ENCODE measurements around the gene MYO9B. TPM values are rescaled to one million over a fixed set of nuclear protein-coding genes. Genes with fewer than 3 reads are reported as not detected.

The MYO9B gene
- total and polyA plus RNA-seq, 9 of the 15 experiments (the other 6 are each of a cell fraction or from before 2014, with no cell fraction given), result 2.4 to 77.6 (median 23.0) TPM

- TF ChIP-seq, protein P1, sequence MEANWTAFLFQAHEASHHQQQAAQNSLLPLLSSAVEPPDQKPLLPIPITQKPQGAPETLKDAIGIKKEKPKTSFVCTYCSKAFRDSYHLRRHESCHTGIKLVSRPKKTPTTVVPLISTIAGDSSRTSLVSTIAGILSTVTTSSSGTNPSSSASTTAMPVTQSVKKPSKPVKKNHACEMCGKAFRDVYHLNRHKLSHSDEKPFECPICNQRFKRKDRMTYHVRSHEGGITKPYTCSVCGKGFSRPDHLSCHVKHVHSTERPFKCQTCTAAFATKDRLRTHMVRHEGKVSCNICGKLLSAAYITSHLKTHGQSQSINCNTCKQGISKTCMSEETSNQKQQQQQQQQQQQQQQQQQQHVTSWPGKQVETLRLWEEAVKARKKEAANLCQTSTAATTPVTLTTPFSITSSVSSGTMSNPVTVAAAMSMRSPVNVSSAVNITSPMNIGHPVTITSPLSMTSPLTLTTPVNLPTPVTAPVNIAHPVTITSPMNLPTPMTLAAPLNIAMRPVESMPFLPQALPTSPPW (CRISPR knock-in tag; IDR thresholded peaks at IDR 0.05), result peak; percentile 28; the same call in 1 of the 2 replicates
- peak; percentile 34; the same call in 1 of the 2 replicates for TF ChIP-seq HDAC2 (IDR thresholded peaks at IDR 0.05)
- 0 out of 2 replicates have a peak, but pooled peaks have one; percentile 26 for TF ChIP-seq ESRRA (IDR thresholded peaks at IDR 0.05; ENCODE audit: borderline replicate concordance, low read depth)
- no peak for TF ChIP-seq RBM34 (IDR thresholded peaks at IDR 0.05; ENCODE audit: borderline replicate concordance, insufficient read depth, low read length)
- no peak for TF ChIP-seq NFYB (IDR thresholded peaks at IDR 0.05; ENCODE audit: extremely low read depth, insufficient read length)
- TF ChIP-seq NR2C1 (IDR thresholded peaks at IDR 0.05), result no peak
- 0 out of 2 replicates have a peak, but pooled peaks have one; percentile 22 for TF ChIP-seq NR2C1 (tag; IDR thresholded peaks at IDR 0.05)
- TF ChIP-seq KDM5B (IDR thresholded peaks at IDR 0.05; ENCODE audit: insufficient replicate concordance, low read depth, low read length), result peak; percentile 82
- TF ChIP-seq RHOXF2B (CRISPR knock-in tag; conservative IDR thresholded peaks at IDR 0.05), result no peak
- 0 out of 2 replicates have a peak, but pooled peaks have one; percentile 4 for TF ChIP-seq NCOR1 (IDR thresholded peaks at IDR 0.05)
- TF ChIP-seq CTBP1 (IDR thresholded peaks at IDR 0.05; ENCODE audit: borderline replicate concordance), result 0 out of 2 replicates have a peak, but pooled peaks have one; percentile 23
- TF ChIP-seq POLR2A (conservative IDR thresholded peaks at IDR 0.05), result peak; percentile 70
- TF ChIP-seq ZNF639 (CRISPR knock-in tag; conservative IDR thresholded peaks at IDR 0.05 in 1 of 2, IDR thresholded peaks at IDR 0.05 in 1 of 2), result 0 out of 4 replicates have a peak, but pooled peaks of 1 of the 2 experiments have one; percentile 31
- TF ChIP-seq POLR2G (IDR thresholded peaks at IDR 0.05; ENCODE audit: low read depth, low read length), result peak; percentile 70
- TF ChIP-seq RCOR1 (IDR thresholded peaks at IDR 0.05; ENCODE audit: borderline replicate concordance in 1 of 2, low read depth in 2 of 2, low read length in 2 of 2), result 0 out of 4 replicates have a peak, but pooled peaks of 1 of the 2 experiments have one; percentile 4
- TF ChIP-seq SMARCE1 (IDR thresholded peaks at IDR 0.05), result peak; percentile 75
- no peak for TF ChIP-seq ATF1 (CRISPR knock-in tag; IDR thresholded peaks at IDR 0.05)
- TF ChIP-seq ATF1 (tag; IDR thresholded peaks at IDR 0.05), result peak; percentile 38; the same call in 1 of the 2 replicates
- TF ChIP-seq SMAD4 (CRISPR knock-in tag; conservative IDR thresholded peaks at IDR 0.05), result 0 out of 2 replicates have a peak, but pooled peaks have one; percentile 18
- TF ChIP-seq, protein P2, sequence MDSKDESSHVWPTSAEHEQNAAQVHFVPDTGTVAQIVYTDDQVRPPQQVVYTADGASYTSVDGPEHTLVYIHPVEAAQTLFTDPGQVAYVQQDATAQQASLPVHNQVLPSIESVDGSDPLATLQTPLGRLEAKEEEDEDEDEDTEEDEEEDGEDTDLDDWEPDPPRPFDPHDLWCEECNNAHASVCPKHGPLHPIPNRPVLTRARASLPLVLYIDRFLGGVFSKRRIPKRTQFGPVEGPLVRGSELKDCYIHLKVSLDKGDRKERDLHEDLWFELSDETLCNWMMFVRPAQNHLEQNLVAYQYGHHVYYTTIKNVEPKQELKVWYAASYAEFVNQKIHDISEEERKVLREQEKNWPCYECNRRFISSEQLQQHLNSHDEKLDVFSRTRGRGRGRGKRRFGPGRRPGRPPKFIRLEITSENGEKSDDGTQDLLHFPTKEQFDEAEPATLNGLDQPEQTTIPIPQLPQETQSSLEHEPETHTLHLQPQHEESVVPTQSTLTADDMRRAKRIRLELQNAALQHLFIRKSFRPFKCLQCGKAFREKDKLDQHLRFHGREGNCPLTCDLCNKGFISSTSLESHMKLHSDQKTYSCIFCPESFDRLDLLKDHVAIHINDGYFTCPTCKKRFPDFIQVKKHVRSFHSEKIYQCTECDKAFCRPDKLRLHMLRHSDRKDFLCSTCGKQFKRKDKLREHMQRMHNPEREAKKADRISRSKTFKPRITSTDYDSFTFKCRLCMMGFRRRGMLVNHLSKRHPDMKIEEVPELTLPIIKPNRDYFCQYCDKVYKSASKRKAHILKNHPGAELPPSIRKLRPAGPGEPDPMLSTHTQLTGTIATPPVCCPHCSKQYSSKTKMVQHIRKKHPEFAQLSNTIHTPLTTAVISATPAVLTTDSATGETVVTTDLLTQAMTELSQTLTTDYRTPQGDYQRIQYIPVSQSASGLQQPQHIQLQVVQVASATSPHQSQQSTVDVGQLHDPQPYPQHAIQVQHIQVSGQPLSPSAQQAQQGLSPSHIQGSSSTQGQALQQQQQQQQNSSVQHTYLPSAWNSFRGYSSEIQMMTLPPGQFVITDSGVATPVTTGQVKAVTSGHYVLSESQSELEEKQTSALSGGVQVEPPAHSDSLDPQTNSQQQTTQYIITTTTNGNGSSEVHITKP (IDR thresholded peaks at IDR 0.05; ENCODE audit: partially characterized antibody), result peak; percentile 30
- TF ChIP-seq SMARCA4 (IDR thresholded peaks at IDR 0.05), result peak; percentile 75; the same call in 1 of the 2 replicates
- 0 out of 2 replicates have a peak, but pooled peaks have one; percentile 20 for TF ChIP-seq NFIC (IDR thresholded peaks at IDR 0.05)
- peak; percentile 85 for TF ChIP-seq JUN (IDR thresholded peaks at IDR 0.05; ENCODE audit: borderline replicate concordance, low read depth, low read length)
- no peak for TF ChIP-seq JUN (CRISPR knock-in tag; IDR thresholded peaks at IDR 0.05; ENCODE audit: borderline replicate concordance)
Measured at GRCh38 chr19:17220207-17220758, 144.7 kb downstream of the MYO9B start (continued).
